Stimulated activated CD4-positive, alpha-beta T cell treated with anti-CD3 and anti-CD28 coated beads, Interleukin-15, amount 100 ng/mL, for 48 hours (primary cell): ENCODE data around the gene GRM7.
"Not testable (repeated sequence)": the region's sequence is repeated elsewhere in the genome, so short reads cannot be mapped to it uniquely, and the experiment has no call there.

Experiments used
- DNase-seq, 2 donors: peaks; one replicate each; pipeline ENCODE4 v3.0.0-alpha.2; 2020; ENCODE audit warnings: low read depth in 2 of 2

GRM7 gene

DNA sequence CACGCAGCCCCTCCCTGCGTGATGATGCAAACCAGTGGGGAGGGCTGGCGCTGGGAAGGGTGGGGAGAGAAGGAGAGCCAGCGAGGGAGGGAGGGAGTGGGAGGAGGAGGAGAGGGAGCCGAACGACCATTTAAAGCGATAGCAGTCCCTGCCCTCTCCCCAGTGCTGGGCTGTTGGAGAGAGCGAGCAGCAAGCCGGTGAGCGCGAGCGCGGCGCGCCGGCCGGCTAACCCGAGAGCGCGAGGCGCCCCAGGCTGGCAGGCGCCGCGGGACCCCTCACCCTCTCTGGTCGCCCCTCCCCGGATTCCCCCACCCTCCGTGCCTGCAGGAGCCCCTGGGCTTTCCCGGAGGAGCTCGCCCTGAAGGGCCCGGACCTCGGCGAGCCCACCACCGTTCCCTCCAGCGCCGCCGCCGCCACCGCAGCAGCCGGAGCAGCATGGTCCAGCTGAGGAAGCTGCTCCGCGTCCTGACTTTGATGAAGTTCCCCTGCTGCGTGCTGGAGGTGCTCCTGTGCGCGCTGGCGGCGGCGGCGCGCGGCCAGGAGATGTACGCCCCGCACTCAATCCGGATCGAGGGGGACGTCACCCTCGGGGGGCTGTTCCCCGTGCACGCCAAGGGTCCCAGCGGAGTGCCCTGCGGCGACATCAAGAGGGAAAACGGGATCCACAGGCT lies at the start of gene GRM7:
Gene GRM7, plus strand, starts transcription at position 162 of the 671 bp plus-strand sequence.
- no peak for DNase-seq

DNA sequence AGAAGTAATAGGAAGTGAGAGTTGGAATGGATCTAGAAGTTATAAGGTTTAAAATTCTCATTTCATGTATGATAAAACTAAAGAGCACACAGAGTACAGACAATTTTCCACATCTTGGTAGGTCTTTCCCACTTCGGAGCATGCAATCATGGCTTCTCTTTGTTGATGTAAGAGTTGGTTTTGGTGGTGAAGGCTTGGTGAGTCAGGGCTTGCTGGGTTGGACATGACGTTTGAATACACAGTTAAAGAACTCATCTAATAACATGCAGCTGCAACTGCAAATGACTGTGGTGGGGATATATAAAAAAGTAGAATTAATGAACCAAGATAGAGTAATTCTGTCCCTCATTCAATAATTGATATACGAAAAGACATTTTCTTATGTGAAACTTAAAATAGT lies 39.5 kb upstream of the GRM7 start:
- DNase-seq = no peak

DNA sequence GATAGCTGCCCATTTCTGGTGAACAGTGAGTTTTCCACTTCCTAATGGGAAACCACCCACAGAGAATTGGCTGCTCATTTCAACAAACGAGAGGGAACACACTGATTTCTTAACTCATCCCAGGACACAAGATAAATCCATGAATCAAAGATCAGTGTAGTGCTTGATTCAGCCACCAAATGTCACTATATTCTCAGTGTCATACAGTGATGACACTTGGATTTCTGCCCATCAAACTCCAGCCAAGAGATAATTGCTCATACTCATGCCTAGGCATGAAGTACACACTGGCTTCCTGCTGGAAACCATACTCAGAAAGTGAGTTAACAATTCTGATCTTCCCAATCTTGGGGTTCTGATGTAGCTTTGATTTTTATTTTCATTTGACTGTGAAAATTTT lies 35.4 kb upstream of the GRM7 start:
- DNase-seq = no peak

DNA sequence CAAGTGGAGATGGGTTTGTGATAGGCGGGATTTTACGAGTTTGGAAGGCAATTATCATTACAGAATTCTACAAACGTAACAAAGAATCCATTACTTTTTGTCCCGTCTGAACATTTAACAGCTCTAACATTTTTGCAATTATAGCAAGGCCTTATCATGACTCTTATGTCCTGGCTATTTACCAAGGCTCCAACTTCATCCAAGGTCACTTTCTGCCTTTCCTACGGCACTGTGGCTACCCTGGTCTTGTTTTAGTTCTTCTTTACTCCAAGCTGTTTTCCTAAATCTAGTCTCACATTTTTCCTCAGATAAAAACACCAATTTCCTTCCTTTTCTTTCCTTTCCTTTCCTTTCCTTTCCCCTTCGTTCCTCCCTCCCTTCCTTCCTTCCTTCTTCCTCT lies 33.5 kb upstream of the GRM7 start:
- no peak for DNase-seq

DNA sequence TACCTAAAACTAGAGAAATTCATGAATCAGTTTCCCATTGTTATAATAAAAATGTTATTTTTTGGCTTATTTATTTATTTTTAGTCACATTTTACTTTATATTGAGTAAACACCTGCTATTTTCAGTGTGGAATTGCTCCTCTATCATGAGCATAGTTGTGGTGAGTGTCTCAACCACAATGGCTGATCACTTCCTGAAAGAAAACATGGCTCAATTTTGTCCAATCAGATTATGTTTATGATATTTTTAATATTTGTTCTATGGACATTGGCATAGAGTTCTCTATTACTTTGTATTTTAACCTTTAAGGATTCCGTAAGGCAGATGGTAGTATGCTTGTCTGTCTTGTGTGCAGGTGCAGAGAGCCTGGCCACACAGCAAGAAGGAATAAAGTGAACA lies 16.2 kb upstream of the GRM7 start:
- DNase-seq = no peak

DNA sequence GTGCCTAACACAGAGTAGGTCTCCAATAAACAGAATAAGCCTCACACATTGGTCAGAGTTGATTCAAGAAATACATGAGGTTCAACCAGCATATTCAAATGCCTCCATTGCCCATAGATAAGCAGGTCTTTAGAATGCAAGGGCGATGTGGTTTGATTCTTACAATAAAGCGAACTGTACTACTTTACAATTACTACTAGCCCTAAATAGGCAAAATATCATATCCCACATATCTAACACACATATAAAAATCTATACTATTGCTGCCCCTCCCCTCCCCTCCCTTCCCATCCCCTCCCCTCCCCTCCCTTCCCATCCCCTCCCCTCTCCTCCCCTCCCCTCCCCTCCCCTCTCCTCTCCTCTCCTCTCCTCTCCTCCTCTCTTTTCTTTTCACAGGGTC lies 6.7 kb upstream of the GRM7 start:
- DNase-seq = no peak

DNA sequence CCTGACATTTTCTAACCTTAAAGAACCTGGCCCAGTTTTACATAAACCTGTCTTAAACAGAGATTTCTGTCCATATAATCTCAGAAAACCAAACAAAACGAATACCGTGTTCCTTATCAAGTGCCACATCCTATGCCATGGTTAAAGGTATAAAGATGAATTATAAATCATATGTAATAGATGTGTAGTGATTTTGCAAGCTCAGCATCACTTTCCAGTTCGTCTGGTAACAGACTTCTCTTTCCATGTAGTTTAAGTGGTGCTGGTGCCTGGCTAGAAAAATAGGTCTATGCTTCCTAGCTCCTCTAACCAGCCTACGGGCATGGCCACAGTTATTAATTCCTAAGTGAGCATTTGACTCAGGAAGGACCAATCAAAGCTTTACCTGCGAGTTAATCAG lies 3.4 kb upstream of the GRM7 start:
- DNase-seq = no peak

DNA sequence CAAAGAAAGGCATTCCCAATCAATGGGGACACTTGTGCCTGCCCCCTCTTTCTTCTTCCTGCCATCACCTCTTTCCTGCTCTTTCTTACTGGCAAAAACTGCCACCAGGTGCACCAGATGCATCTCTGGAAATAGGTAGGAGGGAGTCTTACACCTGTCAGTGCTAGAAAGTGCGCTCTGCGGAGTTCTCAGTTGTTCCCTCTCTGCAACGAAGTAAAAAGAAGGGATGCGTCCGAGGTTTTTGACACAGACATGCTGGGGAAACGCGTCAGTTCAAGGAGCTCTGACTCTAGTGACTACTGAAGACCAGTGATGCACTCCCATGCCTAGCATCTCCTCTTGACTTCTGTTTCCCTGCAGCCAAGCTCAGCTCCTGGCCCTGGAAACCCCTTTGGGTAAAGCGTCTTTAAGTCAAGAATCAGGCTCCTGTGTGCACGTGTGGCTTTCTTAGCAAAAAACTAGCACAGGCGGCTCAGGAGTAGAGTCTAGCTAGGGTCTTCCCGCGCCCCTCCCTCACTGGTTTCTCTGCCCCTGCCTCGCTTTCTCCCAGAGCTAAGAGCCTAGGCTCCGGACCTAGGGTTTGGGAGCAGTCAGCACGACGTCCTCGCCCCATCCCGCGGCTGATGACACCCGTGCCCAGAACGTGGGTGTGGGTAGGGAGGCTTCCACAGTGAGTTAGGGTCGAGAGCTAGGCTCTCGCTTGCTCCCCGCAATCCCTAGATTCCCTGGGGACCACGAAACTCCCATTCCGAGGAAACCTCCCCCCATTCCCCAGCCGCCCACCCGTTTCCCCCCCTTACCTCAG lies 564 bp upstream of the GRM7 start:
- no peak for DNase-seq

DNA sequence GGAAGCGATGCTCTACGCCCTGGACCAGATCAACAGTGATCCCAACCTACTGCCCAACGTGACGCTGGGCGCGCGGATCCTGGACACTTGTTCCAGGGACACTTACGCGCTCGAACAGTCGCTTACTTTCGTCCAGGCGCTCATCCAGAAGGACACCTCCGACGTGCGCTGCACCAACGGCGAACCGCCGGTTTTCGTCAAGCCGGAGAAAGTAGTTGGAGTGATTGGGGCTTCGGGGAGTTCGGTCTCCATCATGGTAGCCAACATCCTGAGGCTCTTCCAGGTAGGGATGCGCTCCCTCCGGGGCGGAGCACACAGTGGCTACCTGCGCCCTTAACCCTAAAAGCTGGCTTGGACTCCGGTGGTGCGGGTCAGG lies 698 bp downstream of the GRM7 start:
- no peak for DNase-seq

DNA sequence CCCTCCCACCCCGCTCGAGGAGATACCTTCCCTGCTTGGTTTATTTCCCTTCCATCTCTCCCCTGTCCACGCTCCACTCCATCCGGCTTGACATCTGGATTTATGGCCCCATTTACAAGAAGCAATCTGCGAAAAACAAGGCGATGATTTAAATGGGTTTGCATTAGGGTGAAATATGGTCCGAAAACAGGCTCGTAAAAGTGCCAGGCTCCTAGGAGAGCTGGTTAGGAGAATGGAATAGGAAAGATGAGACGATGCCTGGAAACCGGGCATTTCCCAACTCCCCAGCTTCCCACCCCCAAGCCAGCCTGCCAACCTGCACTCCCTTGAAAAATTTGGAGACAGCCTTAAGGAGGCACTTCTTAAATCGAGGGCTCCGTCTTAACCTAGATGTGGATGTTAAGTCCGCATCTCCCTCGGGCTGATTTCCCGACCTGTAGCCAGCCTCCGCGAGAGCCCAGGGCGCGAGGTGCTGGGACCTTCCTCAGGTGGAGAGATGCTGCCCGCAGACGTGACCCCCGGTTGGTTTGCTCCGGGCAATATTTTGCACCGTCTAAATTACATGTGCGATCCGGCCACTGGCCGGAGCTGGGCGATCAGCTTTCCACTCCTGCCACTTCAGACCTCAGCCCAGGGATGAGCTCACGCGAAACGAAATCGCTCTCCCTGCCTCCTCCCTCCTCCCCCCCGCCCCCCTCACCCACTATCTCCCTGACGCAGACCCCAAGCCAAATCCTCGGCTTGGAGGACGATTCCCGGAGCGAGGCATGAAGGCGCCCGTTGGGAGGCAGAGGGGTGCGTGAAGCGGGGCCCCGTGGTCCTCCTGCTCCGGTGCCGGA lies 1.3 kb downstream of the GRM7 start:
- no peak for DNase-seq

DNA sequence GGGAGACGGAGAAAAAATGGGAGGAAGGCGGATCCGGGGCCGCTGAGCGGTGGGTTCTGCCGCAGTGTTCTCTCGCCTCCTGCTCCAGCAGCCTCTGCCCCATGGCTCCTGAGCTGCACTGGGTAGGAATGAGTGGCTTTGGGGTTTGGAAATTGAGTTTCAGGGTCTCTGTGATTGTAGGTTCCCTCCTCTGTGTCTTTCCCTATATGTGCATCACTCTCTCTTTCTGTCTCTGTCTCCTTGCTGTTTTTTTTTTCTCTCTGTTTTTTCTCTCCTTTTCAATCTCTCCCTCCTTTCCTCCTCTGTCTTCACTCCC lies 1.9 kb downstream of the GRM7 start:
- DNase-seq = no peak

DNA sequence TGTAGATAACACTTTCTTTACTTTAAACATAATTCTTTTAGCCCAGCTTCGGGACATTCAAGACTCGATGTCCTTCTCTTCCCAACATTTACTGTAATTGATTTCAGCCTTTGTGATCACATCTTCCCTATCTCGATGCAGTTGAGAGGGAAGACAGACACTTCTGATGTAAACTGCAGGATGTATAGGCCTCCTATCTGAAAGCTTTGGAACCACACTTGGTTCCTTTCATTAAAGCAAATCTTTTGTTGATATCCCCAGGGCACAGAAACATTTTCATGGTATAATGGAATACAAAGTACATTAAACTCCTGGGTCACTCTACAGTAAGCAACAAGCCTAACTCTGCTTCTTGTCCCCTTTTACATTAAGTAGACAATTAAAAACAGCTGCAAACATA lies 6.4 kb downstream of the GRM7 start:
- DNase-seq = no peak

DNA sequence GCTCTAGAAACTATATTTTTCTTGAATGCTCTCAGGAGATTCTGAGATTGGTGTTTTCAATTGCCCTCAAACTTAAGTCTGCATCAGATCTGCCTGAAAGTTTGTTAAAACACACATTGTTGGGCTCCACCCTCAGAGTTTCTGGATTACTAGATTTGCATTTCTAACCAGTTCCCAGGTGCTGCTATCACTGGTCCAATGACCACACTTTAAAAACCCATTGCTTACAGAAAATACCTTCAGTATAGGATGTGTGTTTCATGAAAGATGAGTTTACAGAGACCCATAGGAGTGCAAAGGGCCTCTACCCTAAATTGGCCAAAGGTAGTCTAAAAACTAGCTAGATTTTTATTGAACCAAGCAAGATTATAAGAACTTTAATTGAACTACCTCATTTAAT lies 17.8 kb downstream of the GRM7 start:
- DNase-seq = no peak

DNA sequence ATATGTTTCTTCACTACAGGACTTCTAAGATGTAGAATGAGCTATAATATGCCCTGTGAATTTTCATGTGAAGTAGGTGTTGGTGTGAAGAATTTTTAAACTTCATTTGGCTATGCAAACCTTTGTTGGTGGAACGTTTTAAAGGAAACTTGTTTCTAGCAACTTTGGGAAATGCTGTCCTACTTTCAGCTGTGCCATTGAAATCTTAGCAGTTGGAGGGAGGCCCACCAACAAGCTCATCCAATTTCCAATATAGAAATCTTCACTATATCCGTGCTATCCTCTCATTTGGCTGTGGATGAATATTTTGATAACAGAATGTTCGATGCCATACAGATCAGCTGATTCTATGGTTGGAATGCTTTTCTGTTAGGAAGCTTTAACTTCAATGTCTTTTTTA lies 51.3 kb downstream of the GRM7 start:
- DNase-seq = no peak

DNA sequence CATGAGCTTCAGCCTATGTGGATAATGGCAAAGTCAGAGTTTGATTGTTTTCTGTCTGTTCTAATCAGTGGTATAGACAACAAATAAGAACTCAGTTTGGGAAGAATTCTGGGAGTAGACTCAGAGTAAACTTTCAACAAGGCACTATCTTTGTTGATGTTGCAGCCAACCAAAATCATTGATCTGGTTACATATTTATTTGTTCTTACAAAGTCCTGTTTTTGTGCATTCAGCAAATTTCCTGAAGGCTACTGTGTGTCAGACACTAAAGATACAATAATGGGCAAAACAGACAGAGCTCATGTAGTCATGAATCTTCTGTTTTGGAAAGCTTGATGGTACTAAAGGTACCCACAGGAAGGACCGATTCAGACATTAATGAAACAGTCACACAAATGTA lies 55.0 kb downstream of the GRM7 start:
- DNase-seq = no peak

DNA sequence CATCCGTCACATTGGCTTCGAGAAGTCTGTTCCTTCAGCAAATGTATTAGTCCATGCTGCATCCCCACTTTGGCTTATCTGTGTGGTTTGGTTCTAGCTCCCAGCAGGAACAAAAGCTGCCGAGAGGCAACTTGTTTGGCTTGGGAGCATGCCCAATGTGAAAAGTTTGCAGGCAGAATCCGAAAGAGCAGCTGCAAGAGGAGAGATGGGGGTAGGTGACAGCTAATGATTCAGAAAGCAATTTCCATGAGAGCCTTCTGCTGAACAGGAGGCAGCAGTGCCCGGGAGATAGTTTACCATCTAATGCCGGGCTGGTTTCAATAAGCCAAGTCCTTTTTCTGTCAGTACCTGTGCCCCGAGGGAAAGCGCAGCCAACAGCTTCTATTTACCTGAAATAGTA lies 60.2 kb downstream of the GRM7 start:
- no peak for DNase-seq

DNA sequence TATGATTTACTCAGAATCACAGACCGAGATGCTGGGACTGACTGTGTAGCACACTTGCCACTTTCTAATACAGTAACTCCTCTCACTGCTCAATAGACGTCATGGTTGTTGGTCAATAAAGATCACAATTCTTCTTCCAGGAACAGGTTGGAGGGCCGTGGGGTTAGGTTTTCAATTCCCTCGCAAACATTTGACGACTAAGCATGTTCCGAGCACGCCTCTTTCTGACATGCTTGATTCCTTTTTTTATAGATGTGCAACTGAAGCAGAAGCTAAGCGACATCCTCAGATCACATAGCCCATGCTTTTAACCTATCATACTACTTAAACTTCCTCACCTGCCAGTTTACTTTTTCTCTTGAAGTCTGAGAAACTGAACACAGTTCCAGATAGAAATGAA lies 61.0 kb downstream of the GRM7 start:
- DNase-seq = no peak

DNA sequence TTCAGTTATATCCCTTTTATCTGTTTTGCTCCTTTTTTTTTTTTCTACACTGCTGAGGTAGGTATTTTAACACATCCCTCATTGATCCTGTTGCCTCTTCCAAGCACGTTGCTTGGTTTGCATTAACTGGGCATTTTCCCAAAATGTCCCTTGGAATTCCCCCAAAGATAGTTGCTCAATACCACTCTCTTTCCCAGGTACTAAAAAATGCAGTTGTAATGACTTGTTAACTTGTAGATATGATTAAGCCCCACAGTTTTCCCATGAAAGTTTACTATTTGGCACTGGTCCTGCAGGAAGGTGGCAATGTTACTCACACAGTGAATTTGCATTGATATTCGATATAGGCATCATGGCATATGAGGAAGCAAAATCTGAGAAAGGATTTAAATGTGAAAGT lies 67.1 kb downstream of the GRM7 start:
- no peak for DNase-seq

DNA sequence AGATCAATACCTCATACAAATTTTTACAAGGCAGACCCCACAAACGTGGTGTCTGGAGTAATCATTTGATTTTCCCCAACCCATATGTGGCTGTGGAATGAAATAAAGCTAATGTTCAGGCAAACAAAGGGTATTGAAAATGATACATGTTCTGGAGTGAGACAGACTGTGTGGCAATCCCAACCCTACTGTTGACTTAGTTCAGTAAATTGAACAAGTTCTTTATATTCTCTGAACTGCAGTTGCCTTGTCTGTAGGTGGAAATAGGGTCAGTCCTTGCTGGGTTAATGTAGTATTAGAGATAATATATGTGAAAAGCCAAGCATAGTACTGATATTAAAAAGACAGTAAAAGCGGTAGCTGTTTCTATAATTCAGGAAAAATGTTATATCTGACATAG lies 69.0 kb downstream of the GRM7 start:
- DNase-seq = no peak

DNA sequence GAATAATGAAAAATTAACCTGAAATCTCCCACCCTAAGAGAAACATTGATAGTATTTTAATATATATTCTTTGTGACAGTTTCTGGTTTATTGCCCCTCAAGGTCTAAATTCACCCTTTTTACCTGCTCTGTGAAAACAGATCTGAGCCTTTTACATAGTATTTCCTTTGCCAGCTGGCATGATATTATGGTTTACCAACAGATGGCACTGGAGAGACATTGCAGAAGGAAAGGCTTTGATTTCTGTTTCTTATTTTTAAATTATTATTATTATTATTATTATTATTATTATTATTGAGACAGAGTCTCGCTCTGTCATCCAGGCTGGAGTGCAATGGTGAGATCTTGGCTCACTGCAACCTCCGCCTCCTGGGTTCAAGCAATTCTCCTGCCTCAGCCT lies 74.5 kb downstream of the GRM7 start:
- not testable (repeated sequence) for DNase-seq

DNA sequence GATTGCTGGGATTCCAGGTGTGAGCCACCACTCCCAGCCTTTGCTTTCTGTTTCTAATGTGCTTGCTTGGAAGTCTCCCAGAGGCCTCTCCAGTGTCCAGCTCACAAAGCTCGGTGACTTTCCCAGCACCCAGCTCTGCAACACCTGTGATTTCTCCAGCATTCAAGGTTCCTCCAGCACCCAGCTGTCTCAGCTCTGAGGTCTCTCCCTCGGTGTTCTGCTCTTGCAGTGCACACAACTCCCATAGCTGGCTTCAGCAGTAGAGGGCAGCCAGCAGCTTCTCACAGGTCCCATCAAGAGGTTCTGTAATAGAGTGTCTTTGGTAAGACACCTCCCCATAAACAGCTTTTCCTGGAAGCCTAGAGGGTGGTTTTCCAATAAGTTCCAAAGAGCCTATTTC lies 75.1 kb downstream of the GRM7 start:
- no peak for DNase-seq

DNA sequence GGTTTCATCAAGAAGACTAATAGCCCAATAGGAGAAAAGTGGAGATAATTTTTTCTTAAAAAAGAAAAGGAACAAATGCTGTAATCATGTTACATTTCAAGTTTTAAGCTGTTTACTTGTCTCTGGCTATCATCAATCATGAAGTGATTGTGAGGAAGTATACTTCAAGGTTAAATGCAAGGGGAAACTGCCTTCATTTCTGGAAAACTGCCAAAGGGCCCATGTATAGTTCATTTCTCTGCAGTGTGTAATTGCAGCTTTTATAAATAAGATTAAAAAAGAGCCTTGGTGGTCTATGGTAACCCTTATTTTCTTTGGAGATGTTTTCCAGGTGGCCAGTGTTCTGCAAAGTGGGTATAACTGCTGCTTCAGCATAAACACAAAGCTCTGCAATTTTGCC lies 101.9 kb downstream of the GRM7 start:
- DNase-seq = no peak

DNA sequence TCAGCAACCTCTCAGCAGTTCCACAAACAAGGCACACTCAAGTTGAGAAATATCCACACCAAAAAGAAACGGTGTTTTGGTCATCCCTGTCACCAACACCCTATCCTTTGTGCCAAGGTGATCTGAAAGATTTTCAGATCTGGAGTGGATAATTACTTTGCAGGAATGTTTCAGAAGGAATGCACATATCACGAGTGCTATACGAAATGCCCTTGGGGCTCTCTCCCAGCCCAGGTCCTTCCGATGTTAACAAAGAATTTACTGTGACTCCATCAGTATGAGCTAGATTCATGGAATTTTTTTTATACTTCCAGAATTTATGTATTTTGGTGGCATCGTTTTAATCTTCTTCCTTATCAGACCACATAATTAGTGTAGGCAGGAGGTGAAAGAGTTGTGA lies 105.0 kb downstream of the GRM7 start:
- no peak for DNase-seq
